UCSD-AML1 (cell line): ENCODE measurements around the gene OCA2.

Experiments used
- DNase-seq: peaks from one replicate; lab custom pipeline; 2025; ENCODE audit not compliant: unreplicated experiment; lab: John Stamatoyannopoulos, UW

OCA2 gene

GRCh38 chr15:27826902-27827714, 272.0 kb downstream of the OCA2 start:
- DNase-seq, result no peak

DNA sequence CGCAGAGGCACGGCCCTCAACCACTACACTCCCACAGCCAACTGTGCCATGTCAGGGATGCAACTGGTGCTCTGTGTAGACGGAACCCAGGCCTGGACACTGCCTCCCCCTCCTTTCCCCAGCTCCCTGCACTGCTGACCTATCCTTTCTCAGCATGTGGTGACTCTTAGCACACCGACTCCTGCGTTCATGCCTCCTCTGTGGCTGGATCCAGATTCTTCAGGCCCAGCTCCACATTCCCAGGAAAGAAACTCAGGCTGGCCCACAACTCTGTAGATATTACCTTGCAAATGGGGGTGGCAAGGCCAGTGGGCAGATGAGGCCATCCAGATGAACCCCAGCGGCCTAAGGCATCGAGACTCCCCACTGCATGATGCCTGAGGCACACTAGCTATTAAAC, 272.7 kb downstream of the OCA2 start:
- no peak for DNase-seq

- DNase-seq, result no peak
Observed at GRCh38 chr15:27824841-27825422, 274.2 kb downstream of the OCA2 start.

DNA sequence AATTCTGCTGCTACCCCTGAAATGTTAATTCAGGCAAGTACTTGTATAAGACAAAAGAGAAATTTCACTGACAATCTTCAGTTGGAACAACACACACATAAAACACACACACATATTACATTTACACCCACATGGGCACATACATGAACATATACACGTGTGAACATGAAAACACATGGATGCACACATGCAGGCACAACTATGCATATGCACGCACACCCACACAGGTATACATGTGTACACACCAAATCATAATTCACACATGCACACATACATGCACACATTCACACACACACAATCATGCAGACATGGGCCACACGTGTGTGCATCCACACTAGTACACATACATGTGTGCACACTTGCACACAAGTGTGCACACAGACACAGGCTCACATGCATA, 277.8 kb downstream of the OCA2 start:
- no peak for DNase-seq

GRCh38 chr15:27820722-27821121, 278.4 kb downstream of the OCA2 start:
- no peak for DNase-seq

DNA sequence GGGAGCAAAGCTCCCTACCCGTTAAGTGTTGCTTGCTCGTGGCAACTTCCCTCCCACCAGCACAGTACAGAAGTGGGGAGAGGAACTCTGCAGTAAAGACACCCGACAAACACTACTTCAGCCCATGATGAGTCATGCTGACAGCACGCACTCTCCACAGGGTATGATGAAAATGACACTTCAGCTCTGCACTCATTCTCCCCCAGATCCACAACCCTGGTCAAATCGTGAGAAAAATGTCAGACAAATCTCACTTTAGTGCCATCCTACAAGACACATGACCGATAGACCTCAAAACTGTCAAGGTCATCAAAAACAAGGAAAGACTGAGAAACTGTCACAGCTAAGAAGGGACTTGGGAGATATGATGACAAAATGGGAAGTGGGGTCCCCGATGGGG, 278.9 kb downstream of the OCA2 start:
- DNase-seq, result no peak

DNA sequence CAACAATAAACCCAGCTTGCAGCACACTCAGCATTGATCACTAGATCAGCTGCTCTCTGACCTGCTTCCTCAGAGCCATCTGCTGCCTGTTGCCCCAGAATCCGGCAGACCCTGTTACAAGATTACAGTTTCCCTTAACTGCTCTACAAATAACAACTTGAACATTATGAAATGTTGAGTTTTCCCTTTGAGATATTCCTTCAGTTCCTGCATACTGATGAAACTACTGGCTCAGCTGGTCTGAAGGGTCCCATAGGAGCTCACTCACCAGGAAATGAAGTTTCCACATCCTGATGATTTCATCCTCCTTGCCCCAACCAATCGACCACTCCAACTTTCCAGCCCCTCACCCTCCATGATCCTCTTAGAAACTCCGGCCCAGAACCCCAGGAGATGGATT, 281.9 kb downstream of the OCA2 start:
- no peak for DNase-seq

GRCh38 chr15:27816790-27817189, 282.3 kb downstream of the OCA2 start:
- no peak for DNase-seq

DNA sequence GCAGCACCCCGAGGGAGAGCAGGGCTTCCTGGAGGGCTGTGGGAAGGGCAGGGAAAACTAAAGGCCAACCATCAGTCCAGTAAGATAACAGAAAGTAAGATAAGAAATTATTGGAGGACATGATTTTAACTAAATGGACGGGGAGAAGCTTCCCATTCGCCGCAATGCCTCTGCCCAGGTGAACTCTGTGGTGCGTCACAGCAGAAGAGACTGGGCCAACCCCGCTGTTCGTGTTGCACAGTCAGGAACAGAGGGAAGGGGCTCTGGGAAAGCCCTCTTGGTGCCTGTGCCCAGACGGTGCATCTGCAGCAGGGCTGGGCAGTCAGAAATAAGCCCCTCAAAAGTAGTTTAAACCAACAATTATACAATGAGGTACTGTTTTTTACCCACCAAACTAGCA, 284.1 kb downstream of the OCA2 start:
- DNase-seq, result no peak

- DNase-seq, result no peak
Observed at GRCh38 chr15:27813139-27813538, 286.0 kb downstream of the OCA2 start.

DNA sequence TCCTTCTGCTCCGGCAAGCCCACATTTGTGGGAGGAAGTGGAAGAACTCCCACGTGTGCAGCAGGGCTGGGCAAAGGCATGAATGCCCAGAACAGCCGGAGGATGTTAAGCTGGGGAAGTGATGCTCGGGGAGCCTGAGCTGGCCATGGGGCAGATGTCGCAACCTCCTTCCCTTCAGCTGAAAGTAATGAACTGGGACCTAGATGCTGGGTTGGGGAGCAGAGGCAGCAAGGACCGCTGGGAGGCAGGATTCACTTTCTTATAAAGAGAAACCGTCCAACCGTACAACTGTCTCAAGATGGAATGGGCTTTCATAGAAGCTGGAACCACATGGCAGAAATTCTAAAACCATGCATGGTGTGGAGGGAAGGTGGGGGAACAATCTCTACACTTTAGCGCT, 290.9 kb downstream of the OCA2 start:
- DNase-seq, result no peak

DNA sequence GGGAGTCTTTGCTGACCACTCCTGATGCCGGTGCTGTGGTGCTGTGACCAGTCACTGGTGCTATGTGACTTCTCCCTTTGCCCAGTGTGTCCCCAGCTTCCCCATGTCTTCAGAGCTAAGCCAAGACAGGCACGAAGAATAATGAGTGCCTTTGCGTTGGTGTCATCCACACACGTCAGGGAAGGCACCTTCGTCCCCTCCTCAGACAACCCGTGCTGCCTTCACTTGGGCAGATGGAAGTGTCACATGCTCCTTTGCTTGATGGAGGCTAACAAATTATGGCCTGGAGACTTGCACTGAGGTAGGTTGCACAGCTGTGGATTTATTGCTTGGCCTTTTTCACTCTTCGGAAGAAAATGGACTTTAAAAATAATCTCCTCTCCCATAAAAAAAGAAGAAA, 291.8 kb downstream of the OCA2 start:
- no peak for DNase-seq

DNA sequence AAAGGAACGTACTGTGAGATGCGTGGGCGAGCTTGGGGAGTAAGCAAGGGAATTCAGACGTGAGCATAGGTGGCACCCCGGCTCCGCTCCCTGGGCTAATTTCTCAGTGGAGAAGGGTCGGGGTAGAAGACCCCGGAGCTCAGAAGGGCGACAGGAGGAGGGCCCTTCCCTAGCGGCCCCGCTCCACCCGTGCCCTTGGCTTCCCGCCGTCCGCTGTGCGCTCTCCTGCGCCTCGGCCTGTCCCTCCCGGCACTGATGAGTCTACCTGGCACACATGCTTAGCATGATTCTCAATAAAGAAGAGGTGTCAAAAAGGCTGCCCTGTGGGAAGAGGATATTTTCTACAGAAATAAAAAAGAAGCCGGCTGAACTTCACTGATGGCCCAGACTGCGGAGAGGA, 292.7 kb downstream of the OCA2 start:
- DNase-seq, result no peak

DNA sequence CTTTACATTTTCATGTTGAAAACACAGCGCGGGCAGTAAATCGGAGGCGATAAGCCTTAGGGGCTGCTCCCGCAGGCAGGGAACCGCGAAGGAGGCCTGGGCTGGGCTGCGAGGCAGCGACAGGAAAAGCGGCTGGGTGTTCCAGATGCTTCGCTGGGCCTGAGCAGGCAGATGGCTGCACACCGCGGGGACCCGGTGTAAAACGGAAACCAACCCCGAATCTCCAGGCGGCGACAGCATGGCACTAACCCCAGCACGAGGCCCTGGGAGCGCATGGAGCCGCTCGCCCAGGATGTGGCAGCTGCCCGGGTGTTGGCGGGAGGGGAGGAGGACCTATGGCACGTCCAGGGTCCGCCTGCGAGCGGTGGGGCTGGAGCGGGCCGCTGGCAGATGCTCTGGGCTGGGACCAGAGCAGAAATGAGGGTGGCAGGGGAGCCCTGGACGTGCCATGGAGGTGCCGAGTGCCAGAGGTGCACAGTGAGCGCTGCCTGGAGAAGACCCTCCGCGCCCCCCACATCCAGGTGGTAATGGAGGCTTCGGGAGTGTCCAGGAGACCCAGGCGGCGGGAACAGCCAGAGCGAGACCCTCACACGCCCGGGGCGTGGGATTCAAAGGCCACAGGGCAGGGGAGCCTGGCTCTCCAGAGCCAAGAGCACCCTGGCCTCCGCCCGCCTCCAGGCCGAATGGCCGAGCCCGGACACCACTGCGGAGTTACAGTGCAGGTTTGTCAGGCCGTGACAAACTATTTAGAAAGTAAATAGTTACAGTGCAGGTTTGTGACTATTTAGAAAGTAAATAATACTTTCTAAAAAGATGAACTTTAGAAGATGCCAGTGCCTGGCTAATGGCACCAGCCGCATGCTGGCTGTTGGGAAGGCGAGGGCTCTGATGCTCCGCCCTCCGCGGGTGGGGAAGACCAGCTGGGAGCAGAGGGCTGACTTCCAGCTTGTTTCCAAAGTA, 293.6 kb downstream of the OCA2 start:
- DNase-seq, result no peak

DNA sequence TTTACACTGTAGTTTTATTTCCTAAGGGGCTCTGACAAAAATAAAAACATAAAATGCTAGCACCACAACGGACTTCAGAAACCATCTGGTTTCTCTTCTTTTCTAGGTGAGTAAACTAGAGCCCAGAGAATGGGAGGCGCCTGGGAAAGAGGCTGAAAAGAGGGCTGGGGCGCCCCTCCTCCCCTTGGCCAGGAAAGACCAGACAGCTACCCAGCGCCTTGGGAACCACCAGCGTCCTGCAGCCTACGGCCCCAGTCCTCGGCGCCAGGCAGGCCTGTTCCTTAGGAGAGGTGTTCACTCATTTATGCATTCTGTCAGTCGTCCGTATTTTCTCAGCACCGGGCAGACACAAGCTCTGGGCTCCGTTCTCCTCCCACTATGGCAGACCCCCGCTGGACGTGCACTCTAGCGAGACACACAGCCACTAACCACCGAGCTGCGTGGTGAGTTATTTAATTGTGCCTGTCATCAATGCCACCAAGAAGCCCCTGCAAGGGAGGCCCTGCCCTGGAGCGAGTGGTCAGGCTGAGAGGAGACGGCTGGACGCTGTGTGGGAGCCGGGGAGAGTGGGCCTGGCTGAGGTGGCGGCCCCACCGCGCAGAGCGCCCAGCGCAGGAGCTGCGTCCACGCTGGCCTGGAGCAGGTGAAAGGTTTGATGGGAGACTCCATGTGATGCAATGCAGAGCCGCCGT, 294.4 kb downstream of the OCA2 start:
- no peak for DNase-seq

DNA sequence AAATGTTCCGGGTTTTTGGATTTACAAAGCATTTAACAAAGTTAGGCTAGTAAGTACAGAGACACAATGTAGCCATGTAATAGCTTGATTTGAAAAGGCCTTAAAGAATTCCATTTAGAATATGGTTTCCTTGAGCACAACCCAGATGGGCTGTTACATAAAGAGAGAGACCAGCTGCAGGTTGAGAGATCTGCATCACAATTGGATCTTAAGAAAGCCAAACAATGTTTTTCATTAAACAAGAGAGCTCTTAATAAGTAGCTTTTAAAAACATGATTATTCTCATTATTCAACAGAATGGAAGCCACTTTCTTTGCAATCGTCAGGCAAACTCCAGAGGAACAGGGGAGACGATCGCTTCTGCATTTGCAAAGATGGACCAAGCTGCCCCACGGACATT, 300.3 kb downstream of the OCA2 start:
- no peak for DNase-seq

- DNase-seq, result no peak
Observed at GRCh38 chr15:27797765-27798164, 301.4 kb downstream of the OCA2 start.

DNA sequence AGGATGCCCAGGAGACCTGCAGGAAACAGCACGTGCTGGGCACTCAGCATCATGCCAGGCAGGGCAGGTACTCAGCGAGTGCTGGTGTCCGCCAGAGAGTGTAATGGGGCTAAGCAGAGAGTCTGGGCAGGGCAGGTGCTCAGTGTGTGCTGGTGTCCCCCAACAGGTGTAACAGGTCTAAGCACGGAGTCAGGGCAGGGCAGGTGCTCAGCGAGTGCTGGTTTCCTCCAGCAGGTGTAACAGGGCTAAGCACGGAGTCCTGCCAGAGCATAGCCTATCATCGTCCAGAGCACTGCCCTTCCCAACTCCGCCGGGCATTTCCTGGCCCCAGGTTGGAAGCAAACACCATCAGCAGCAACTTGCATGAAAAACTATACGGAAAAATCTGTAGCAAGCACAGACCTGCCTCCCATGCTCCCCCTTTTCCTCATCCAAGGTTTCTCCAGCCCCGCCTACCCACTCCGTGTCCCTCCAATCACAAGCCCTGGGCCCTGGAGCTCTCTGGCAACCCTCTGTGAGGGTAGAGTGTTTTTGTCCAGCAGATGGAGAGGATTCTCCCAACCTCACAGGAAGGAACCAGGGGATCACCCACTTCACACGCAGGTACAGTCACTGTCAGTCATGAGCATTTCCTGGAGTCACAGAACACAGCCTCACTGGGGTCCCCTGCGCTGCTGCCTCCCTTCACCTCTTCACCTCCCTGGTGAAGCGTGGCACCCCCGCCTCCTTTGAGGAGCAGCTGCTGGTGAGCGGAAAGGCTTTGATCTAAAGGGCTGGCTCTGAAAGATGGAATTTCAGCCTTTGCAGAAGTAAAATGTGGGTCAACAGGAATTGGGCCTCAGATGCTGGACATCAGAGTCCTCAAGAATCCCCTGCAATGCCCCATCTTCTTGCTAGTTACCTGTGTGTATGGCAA, 302.5 kb downstream of the OCA2 start:
- DNase-seq, result no peak

- DNase-seq, result no peak
Observed at GRCh38 chr15:27792756-27793264, 306.3 kb downstream of the OCA2 start.

- no peak for DNase-seq
Observed at GRCh38 chr15:27790270-27790669, 308.8 kb downstream of the OCA2 start.
